PFSK-1 (cell line): ENCODE results near the gene HRK.

Source experiments
- FOXP2 ChIP-seq: optimal IDR thresholded peaks from 2 replicates; pipeline ENCODE3; 2011; ENCODE audit warnings: borderline replicate concordance, control low read depth, inconsistent platforms; ENCODE audit not compliant: insufficient read depth; ENCODE audit errors: extremely low read length, extremely low read depth
- POLR2AphosphoS5 ChIP-seq: IDR thresholded peaks from 2 replicates; pipeline ENCODE4 v1.6.1; 2012; ENCODE audit warnings: low read depth, mild to moderate bottlenecking, control low read depth, low read length, moderate library complexity
- REST ChIP-seq, 2 experiments: IDR thresholded peaks; 2 replicates each; pipeline versions ENCODE4 v1.6.1 to v1.8.0; 2011 to 2012; ENCODE audit warnings: low read depth in 2 of 2, low read length in 2 of 2, control low read depth in 1 of 2, inconsistent platforms in 1 of 2, mild to moderate bottlenecking in 1 of 2, moderate library complexity in 1 of 2; ENCODE audit not compliant: insufficient read depth in 1 of 2
- TAF1 ChIP-seq: IDR thresholded peaks from 2 replicates; pipeline ENCODE4 v1.6.1; 2012; ENCODE audit warnings: low read length, control low read depth, borderline replicate concordance; ENCODE audit not compliant: insufficient read depth

GRCh38 chr12:116839287-116839830 lies 41.9 kb downstream of the HRK start:
- no peak for TF ChIP-seq TAF1
- TF ChIP-seq REST (IDR thresholded peaks at IDR 0.05; ENCODE audit: insufficient read depth in 1 of 2, low read depth in 2 of 2, low read length in 2 of 2): no peak
- TF ChIP-seq POLR2AphosphoS5: no peak
- no peak for TF ChIP-seq FOXP2
